Measurements from ENCODE around the gene CMTM8. TPM values are rescaled to one million over a fixed set of nuclear protein-coding genes. Genes with fewer than 3 reads are reported as not detected.

Gene CMTM8
- total RNA-seq, 1 experiment from 2014 or later = 9.0 TPM

GRCh38 chr3:32243519-32243918, 5.0 kb downstream of the CMTM8 start (continued):
- TF ChIP-seq ZSCAN18 (CRISPR knock-in tag; IDR thresholded peaks at IDR 0.05) = no peak
- TF ChIP-seq CDX4 (CRISPR knock-in tag; IDR thresholded peaks at IDR 0.05; ENCODE audit: borderline replicate concordance) = no peak
- TF ChIP-seq NR3C1 (CRISPR knock-in tag; conservative IDR thresholded peaks at IDR 0.05; ENCODE audit: low read depth) = no peak
- TF ChIP-seq USF1 (CRISPR knock-in tag; IDR thresholded peaks at IDR 0.05) = no peak
- TF ChIP-seq ZNF219 (CRISPR knock-in tag; IDR thresholded peaks at IDR 0.05; ENCODE audit: borderline replicate concordance) = no peak

DNA sequence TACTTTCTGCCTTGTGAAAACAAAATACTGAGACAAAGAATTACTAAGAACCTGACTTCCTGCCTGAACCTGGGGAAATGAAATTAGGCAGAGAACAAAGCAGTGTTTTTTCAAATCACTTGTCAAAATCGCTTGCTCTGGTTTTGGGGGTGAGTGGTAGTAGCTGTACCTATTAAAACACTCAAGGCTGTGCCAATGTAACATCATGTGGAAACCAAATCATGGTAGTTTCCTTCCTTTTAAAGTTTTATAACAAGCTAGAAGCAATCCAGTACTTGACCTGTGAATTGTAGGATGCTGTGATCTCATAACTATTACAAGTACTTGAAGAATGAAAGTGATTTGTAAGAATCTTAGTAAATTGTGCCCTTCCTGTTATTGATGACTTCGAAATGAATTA, 6.7 kb downstream of the CMTM8 start:
- ATAC-seq = no peak
- CTCF ChIA-PET = no interaction called here
- no peak overlapping the region for H3K27ac Mint-ChIP-seq
- DNase-seq (ENCODE audit: low spot score) = no peak
- H3K9me3 Mint-ChIP-seq = no peaks in the 10 kb centered on the region
- H3K4me3 Mint-ChIP-seq = no peak overlapping the region
- H3K36me3 Mint-ChIP-seq = 0 out of 2 replicates have a peak, but pooled peaks cover 2% of the 10 kb centered on the region
- H3K4me1 Mint-ChIP-seq = peaks cover 15% of the 10 kb centered on the region
- POLR2A ChIA-PET = no interaction called here
- peaks cover 1% of the 10 kb centered on the region for H3K27me3 Mint-ChIP-seq (ENCODE audit: low read depth)
- TF ChIP-seq ZNF232 (CRISPR knock-in tag; IDR thresholded peaks at IDR 0.05) = no peak
- TF ChIP-seq ZBTB21 (CRISPR knock-in tag; IDR thresholded peaks at IDR 0.05; ENCODE audit: borderline replicate concordance) = no peak
- no peak for TF ChIP-seq ZNF317 (CRISPR knock-in tag; IDR thresholded peaks at IDR 0.05; ENCODE audit: borderline replicate concordance, low read depth)
- no peak for TF ChIP-seq CREB1 (CRISPR knock-in tag; IDR thresholded peaks at IDR 0.05)
- TF ChIP-seq SP1 (CRISPR knock-in tag; conservative IDR thresholded peaks at IDR 0.05) = no peak
- no peak for TF ChIP-seq GTF2I (CRISPR knock-in tag; conservative IDR thresholded peaks at IDR 0.05)
- no peak for TF ChIP-seq ZNF138 (CRISPR knock-in tag; conservative IDR thresholded peaks at IDR 0.05)
- no peak for TF ChIP-seq KAT7 (CRISPR knock-in tag; IDR thresholded peaks at IDR 0.05; ENCODE audit: borderline replicate concordance)
- no peak for TF ChIP-seq ZNF425 (CRISPR knock-in tag; conservative IDR thresholded peaks at IDR 0.05)
- TF ChIP-seq AFF4 (CRISPR knock-in tag; IDR thresholded peaks at IDR 0.05; ENCODE audit: borderline replicate concordance) = no peak
- TF ChIP-seq ZNF423 (CRISPR knock-in tag; IDR thresholded peaks at IDR 0.05) = no peak
- TF ChIP-seq RORB (CRISPR knock-in tag; IDR thresholded peaks at IDR 0.05) = no peak
- no peak for TF ChIP-seq USF2 (CRISPR knock-in tag; IDR thresholded peaks at IDR 0.05)
- no peak for TF ChIP-seq TP53 (CRISPR knock-in tag; IDR thresholded peaks at IDR 0.05)
- TF ChIP-seq, protein P1, sequence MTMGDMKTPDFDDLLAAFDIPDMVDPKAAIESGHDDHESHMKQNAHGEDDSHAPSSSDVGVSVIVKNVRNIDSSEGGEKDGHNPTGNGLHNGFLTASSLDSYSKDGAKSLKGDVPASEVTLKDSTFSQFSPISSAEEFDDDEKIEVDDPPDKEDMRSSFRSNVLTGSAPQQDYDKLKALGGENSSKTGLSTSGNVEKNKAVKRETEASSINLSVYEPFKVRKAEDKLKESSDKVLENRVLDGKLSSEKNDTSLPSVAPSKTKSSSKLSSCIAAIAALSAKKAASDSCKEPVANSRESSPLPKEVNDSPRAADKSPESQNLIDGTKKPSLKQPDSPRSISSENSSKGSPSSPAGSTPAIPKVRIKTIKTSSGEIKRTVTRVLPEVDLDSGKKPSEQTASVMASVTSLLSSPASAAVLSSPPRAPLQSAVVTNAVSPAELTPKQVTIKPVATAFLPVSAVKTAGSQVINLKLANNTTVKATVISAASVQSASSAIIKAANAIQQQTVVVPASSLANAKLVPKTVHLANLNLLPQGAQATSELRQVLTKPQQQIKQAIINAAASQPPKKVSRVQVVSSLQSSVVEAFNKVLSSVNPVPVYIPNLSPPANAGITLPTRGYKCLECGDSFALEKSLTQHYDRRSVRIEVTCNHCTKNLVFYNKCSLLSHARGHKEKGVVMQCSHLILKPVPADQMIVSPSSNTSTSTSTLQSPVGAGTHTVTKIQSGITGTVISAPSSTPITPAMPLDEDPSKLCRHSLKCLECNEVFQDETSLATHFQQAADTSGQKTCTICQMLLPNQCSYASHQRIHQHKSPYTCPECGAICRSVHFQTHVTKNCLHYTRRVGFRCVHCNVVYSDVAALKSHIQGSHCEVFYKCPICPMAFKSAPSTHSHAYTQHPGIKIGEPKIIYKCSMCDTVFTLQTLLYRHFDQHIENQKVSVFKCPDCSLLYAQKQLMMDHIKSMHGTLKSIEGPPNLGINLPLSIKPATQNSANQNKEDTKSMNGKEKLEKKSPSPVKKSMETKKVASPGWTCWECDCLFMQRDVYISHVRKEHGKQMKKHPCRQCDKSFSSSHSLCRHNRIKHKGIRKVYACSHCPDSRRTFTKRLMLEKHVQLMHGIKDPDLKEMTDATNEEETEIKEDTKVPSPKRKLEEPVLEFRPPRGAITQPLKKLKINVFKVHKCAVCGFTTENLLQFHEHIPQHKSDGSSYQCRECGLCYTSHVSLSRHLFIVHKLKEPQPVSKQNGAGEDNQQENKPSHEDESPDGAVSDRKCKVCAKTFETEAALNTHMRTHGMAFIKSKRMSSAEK (CRISPR knock-in tag; IDR thresholded peaks at IDR 0.05; ENCODE audit: borderline replicate concordance) = no peak
- TF ChIP-seq USF1 (CRISPR knock-in tag; IDR thresholded peaks at IDR 0.05) = no peak
- no peak for TF ChIP-seq TEAD4 (CRISPR knock-in tag; IDR thresholded peaks at IDR 0.05)
